Activated T-cell treated with anti-CD3 and anti-CD28 coated beads, Interleukin-2, amount 50 U/mL, for 4 hours (primary cell): ENCODE data around the gene DLD. TPM values are rescaled to one million over a fixed set of nuclear protein-coding genes. Genes with fewer than 3 reads are reported as not detected.
"Not testable (repeated sequence)": the region's sequence is repeated elsewhere in the genome, so short reads cannot be mapped to it uniquely, and the experiment has no call there.

Experiments used
- ATAC-seq, 2 donors: fragments of 200-7000 bp; cut with Tn5 transposase; one replicate each; pipeline ENCODE4 v1.10.0; 2021
- DNase-seq: peaks from one replicate; pipeline ENCODE4 v3.0.0-alpha.2; 2020
- H3K27me3 Mint-ChIP-seq: one replicate; pipeline ENCODE4 v1.8.0; 2021; ENCODE audit warnings: low read depth, mixed read lengths
- H3K36me3 Mint-ChIP-seq: one replicate; pipeline ENCODE4 v1.8.0; 2022; ENCODE audit warnings: mixed read lengths; ENCODE audit not compliant: insufficient read depth
- H3K4me1 Mint-ChIP-seq: one replicate; pipeline ENCODE4 v1.8.0; 2021; ENCODE audit warnings: low read depth, mixed read lengths
- H3K4me3 Mint-ChIP-seq: one replicate; pipeline ENCODE4 v1.8.0; 2021; ENCODE audit warnings: mild to moderate bottlenecking, moderate library complexity, mixed read lengths
- H3K9me3 Mint-ChIP-seq: one replicate; pipeline ENCODE4 v1.8.0; 2021; ENCODE audit warnings: mixed read lengths
- total RNA-seq, 3 donors: library from RNA; stranded (reverse); gene quantifications; one replicate each; pipeline ENCODE4 v1.2.1, GENCODE V29; 2021

Gene DLD
- total RNA-seq, 3 donors from 2014 or later, result 100 to 105 (median 103) TPM

GRCh38 chr7:107884066-107884818 lies 6.7 kb upstream of the DLD start:
- ATAC-seq (no peak), DNase-seq (no peak)
- H3K4me3 Mint-ChIP-seq, result no peak overlapping the region
- peaks cover 6% of the 10 kb centered on the region for H3K4me1 Mint-ChIP-seq
- H3K9me3 Mint-ChIP-seq, result no peaks in the 10 kb centered on the region
- H3K27me3 Mint-ChIP-seq, result peaks cover 12% of the 10 kb centered on the region
- no peaks in the 10 kb centered on the region for H3K36me3 Mint-ChIP-seq

DNA sequence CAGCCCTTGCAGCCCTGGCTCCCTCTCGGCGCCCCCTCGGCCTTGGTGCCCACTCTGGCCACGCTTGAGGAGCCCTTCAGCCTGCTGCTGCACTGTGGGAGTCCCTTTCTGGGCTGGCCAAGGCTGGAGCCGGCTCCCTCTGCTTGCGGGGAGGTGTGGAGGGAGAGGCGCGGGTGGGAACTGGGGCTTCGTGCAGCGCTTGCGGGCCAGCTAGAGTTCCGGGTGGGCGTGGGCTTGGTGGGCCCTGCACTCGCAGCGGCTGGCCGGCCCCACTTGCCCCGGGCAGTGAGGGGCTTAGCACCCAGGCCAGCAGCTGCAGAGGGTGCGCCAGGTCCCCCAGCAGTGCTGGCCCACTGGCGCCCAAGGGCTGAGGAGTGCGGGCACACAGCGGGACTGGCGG lies 3.2 kb upstream of the DLD start:
- H3K4me1 Mint-ChIP-seq, result peaks cover 10% of the 10 kb centered on the region
- ATAC-seq, H3K9me3 Mint-ChIP-seq: not testable (repeated sequence)

DNA sequence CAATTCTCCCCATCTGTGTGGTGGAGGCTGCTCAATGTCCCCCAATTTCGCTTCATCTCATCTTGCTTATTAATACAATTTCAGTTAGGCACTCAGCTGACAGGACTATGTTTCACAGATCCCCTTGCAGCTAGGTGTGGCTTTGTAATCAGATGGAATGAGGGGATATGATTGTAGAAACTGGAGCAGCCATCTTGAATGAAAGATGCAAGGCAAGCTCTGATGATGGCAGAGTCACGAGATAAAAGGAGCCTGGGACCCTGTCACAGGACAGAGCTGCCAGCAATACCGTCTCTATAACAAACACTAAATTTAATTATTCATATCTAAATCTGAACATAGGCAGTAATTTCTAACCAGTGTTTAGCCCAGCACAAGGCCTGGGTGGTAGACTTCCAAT lies 991 bp upstream of the DLD start:
- Mint-ChIP-seq H3K4me1 (peaks cover 32% of the 10 kb centered on the region), H3K9me3 (no peaks in the 10 kb centered on the region), H3K36me3 (peaks cover 19% of the 10 kb centered on the region), H3K4me3 (peak overlapping the region; percentile 92), H3K27me3 (no peaks in the 10 kb centered on the region)
- ATAC-seq, result no peak
- DNase-seq, result no peak

More for the DNA sequence above, 3.2 kb upstream of the DLD start:
- not testable (repeated sequence) for H3K27me3 Mint-ChIP-seq, DNase-seq, H3K4me3 Mint-ChIP-seq, H3K36me3 Mint-ChIP-seq

DNA sequence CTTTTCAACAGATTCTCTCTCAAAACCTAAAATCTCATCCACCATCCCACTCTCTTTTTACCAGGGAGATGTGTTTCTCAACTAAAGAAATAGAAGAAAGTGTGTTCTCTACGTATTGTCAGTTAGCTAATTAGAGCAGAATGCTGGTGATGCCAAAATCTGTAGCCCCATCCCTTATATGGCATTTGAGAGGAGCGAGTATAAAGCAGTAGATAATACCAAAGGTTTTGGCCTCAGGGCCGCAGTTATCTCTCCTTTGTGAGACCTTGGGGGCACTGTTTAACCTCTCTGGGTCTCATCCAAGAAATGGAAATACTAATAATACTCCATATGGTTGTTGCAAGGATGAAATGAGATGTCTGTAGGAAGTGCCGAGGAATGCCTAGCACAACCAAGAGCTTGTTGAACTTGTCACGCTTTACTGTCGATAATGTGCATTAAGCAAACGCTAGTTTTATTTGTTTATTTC lies 456 bp upstream of the DLD start:
- Mint-ChIP-seq H3K9me3 (no peaks in the 10 kb centered on the region), H3K4me1 (peaks cover 37% of the 10 kb centered on the region), H3K36me3 (peaks cover 23% of the 10 kb centered on the region), H3K4me3 (peak overlapping the region; percentile 92), H3K27me3 (no peaks in the 10 kb centered on the region)
- DNase-seq, result no peak
- ATAC-seq, result peak; percentile 6 to 8

- ATAC-seq (peak; percentile 27), DNase-seq (no peak)
- H3K9me3 Mint-ChIP-seq, result no peaks in the 10 kb centered on the region
- H3K4me1 Mint-ChIP-seq, result peaks cover 45% of the 10 kb centered on the region
- no peaks in the 10 kb centered on the region for H3K27me3 Mint-ChIP-seq
- peaks cover 30% of the 10 kb centered on the region for H3K36me3 Mint-ChIP-seq
- H3K4me3 Mint-ChIP-seq, result peak overlapping the region; percentile 92
Measured at GRCh38 chr7:107891636-107892366, 818 bp downstream of the DLD start.

DNA sequence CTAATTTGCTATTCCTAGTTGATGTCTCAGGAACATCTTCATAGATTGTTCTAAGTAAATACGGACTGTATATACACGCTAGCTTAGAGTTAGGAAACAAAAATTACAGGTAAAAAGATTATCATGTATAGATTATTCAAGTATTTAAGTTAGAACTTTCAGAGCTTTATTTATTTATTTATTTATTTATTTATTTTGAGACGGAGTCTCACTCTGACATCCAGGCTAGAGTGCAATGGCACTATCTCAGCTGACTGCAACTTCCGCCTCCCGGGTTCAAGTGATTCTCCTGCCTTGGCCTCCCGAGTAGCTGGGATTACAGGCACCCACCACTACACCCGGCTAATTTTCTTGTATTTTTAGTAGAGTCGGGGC lies 1.4 kb downstream of the DLD start:
- not testable (repeated sequence) for H3K9me3 Mint-ChIP-seq, ATAC-seq, DNase-seq, H3K27me3 Mint-ChIP-seq
- Mint-ChIP-seq H3K4me3 (peak overlapping the region; percentile 92), H3K4me1 (peaks cover 50% of the 10 kb centered on the region), H3K36me3 (peaks cover 35% of the 10 kb centered on the region)

GRCh38 chr7:107898997-107899594 lies 8.1 kb downstream of the DLD start:
- ATAC-seq, result no peak
- Mint-ChIP-seq H3K27me3 (no peaks in the 10 kb centered on the region), H3K4me1 (peaks cover 50% of the 10 kb centered on the region), H3K9me3 (no peaks in the 10 kb centered on the region), H3K36me3 (peaks cover 37% of the 10 kb centered on the region), H3K4me3 (no peak overlapping the region)
- DNase-seq, result no peak

DNA sequence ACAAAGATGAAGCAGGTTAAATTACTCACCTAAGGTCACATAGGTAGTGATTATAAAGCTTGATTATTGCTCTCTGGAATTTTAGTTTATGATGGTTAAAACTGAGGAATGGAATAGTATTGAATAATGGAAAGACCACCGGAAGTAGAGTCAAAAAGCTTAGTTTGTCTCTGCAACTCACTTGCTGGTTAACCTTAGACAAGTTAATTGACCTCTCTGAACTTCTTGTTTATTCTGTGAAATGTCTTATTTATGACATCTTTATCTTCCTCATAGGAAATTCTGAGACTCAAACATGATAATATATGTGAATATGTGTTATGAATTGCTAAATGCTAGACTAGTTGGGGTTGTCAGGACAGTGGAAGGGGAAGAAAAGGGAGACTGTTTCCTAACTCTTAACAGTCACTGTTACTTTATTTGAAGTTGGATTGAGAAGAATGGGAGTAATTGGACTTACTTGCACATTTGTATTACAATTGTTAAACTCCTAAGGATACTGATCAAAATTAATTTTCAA lies 9.6 kb downstream of the DLD start:
- Mint-ChIP-seq H3K36me3 (peaks cover 28% of the 10 kb centered on the region), H3K9me3 (no peaks in the 10 kb centered on the region), H3K4me1 (peaks cover 36% of the 10 kb centered on the region), H3K4me3 (no peak overlapping the region), H3K27me3 (no peaks in the 10 kb centered on the region)
- no peak for DNase-seq
- no peak for ATAC-seq

- DNase-seq (no peak), ATAC-seq (no peak)
- no peaks in the 10 kb centered on the region for H3K9me3 Mint-ChIP-seq
- H3K36me3 Mint-ChIP-seq, result peaks cover 30% of the 10 kb centered on the region
- no peak overlapping the region for H3K4me3 Mint-ChIP-seq
- H3K4me1 Mint-ChIP-seq, result peaks cover 23% of the 10 kb centered on the region
- H3K27me3 Mint-ChIP-seq, result no peaks in the 10 kb centered on the region
Measured at GRCh38 chr7:107902381-107902780, 11.4 kb downstream of the DLD start.

- DNase-seq (no peak), ATAC-seq (no peak)
- Mint-ChIP-seq H3K27me3 (no peaks in the 10 kb centered on the region), H3K4me3 (no peak overlapping the region), H3K9me3 (peaks cover 4% of the 10 kb centered on the region), H3K4me1 (peaks cover 4% of the 10 kb centered on the region), H3K36me3 (peaks cover 64% of the 10 kb centered on the region)
Measured at GRCh38 chr7:107907790-107908189, 16.8 kb downstream of the DLD start.

DNA sequence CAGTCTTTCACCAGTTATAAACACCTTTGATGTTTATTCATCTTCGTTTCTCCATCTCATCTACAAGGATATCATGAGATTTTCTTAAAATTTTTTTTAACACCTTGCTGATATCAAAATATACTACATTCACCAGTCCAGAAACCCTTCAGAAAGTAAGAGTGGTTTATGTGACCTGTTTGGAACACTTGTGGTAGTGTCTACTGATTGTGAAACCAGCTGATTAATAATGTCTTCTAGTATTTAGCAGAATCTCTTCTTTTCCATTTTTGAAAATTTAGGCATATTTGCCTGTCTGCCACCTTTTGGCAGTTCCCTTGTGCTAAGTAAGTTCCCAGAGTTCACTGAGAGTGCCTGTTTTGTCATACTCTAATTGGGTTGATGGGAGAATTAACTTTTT lies 18.5 kb downstream of the DLD start:
- H3K36me3 Mint-ChIP-seq, result peaks cover 70% of the 10 kb centered on the region
- H3K4me1 Mint-ChIP-seq, result peaks cover 15% of the 10 kb centered on the region
- H3K27me3 Mint-ChIP-seq, result no peaks in the 10 kb centered on the region
- DNase-seq (no peak), ATAC-seq (no peak)
- H3K9me3 Mint-ChIP-seq, result peaks cover 4% of the 10 kb centered on the region
- no peak overlapping the region for H3K4me3 Mint-ChIP-seq

DNA sequence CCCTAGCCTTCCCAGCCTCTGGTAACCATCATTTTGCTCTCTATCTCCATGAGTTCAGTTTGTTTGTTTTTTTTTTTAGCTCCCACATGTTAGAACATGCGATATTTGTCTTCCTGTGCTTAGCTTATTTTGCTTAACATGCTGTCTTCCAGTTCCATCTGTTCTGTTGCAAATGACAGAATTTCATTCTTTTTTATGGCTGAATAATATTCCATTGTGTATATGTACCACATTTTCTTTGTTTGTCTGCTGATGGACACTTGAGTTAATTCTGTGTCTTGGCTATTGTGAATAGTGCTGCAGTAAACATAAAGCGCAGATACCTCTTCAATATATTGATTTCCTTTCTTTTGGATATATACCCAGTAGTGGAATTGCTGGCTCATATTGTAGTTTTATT lies 21.0 kb downstream of the DLD start:
- Mint-ChIP-seq H3K27me3 (no peaks in the 10 kb centered on the region), H3K4me3 (no peak overlapping the region), H3K36me3 (peaks cover 68% of the 10 kb centered on the region), H3K9me3 (peaks cover 4% of the 10 kb centered on the region), H3K4me1 (peaks cover 18% of the 10 kb centered on the region)
- no peak for ATAC-seq
- no peak for DNase-seq

DNA sequence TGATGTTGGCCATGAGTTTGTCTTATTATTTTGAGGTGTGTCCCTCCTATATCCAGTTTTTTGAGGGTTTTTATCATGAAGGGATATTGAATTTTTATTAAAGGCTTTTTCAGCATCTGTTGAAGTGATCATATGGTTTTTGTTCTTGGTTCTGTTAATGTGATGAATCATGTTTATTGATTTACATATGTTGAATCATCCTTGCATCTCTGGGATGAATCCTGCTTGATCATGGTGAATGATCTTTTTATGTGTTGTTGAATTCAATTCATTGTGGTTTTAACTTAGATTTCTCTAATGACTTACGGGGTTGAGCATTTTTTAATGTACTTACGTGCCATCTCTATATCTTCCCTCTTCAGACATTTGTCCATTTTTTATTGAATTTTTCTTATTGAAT lies 22.9 kb downstream of the DLD start:
- H3K27me3 Mint-ChIP-seq, result no peaks in the 10 kb centered on the region
- ATAC-seq (peak in 1 of 2 donors; percentile 14), DNase-seq (no peak)
- peaks cover 75% of the 10 kb centered on the region for H3K36me3 Mint-ChIP-seq
- no peak overlapping the region for H3K4me3 Mint-ChIP-seq
- peaks cover 23% of the 10 kb centered on the region for H3K4me1 Mint-ChIP-seq
- peaks cover 4% of the 10 kb centered on the region for H3K9me3 Mint-ChIP-seq

DNA sequence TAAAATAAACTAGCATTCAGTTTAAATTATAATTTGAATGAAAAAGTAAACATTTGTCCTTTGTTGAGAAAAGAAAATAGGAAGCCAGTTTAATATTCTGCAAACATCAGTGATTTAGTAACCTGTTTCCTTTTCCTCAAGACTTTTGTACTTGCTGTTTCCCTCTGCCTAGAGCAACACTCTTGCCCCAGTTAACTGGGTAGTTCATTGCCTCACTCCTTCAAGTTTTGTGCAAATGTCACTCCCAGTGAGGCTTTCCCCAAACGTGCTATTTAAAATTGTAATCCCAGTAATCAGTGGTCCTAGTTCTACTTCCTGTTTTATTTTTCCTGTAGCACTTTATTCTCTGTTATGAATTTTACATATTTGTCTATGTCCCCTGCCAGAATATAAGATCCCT lies 23.8 kb downstream of the DLD start:
- no peak for ATAC-seq
- H3K9me3 Mint-ChIP-seq, result peaks cover 4% of the 10 kb centered on the region
- no peaks in the 10 kb centered on the region for H3K27me3 Mint-ChIP-seq
- peaks cover 74% of the 10 kb centered on the region for H3K36me3 Mint-ChIP-seq
- no peak for DNase-seq
- H3K4me1 Mint-ChIP-seq, result peaks cover 23% of the 10 kb centered on the region
- H3K4me3 Mint-ChIP-seq, result no peak overlapping the region
